H1 (cell line): Measurements from ENCODE around the gene ANXA1. TPM values are rescaled to one million over a fixed set of nuclear protein-coding genes. Genes with fewer than 3 reads are reported as not detected.

Source experiments
- CTCF ChIA-PET: fragments of 300-600 bp; sonication (Branson Sonifier 250); formaldehyde crosslinking; loops from one replicate; lab custom pipeline; 2021; ENCODE audit not compliant: partially characterized antibody; lab: Charles Lee
- POLR2A ChIA-PET: fragments of 300-600 bp; sonication (Branson Sonifier 250); formaldehyde crosslinking; loops from one replicate; lab custom pipeline; 2021; ENCODE audit warnings: inconsistent platforms; ENCODE audit not compliant: partially characterized antibody; lab: Charles Lee
- DNase-seq, 2 experiments: peaks; one replicate each; pipeline versions ENCODE4 v3.0.0 to v3.0.0-alpha.2; 2010 to 2022; ENCODE audit warnings: low spot score in 2 of 2, low read depth in 1 of 2, mixed read lengths in 1 of 2
- FAIRE-seq: peaks from 2 replicates; lab custom pipeline; 2011; peaks lifted over from hg19 to GRCh38; lab: Jason Lieb, UNC
- H2AFZ ChIP-seq: 2 replicates; pipeline ENCODE4 v1.8.1; 2012; ENCODE audit warnings: low read length, inconsistent platforms
- H2AK5ac ChIP-seq: 2 replicates; pipeline ENCODE4 v1.6.1; 2013; ENCODE audit warnings: low read depth, low read length
- H2BK120ac ChIP-seq: replicated peaks from 2 replicates; pipeline ENCODE3; 2013; ENCODE audit warnings: low read depth, low read length, inconsistent platforms
- H2BK12ac ChIP-seq: 2 replicates; pipeline ENCODE4 v1.6.1; 2013; ENCODE audit warnings: low read depth, low read length
- H2BK15ac ChIP-seq: 2 replicates; pipeline ENCODE4 v1.6.1; 2013; ENCODE audit warnings: low read length
- H2BK20ac ChIP-seq: 2 replicates; pipeline ENCODE4 v1.6.1; 2013; ENCODE audit warnings: low read length
- H2BK5ac ChIP-seq: 2 replicates; pipeline ENCODE4 v1.6.1; 2013; ENCODE audit warnings: low read depth, low read length
- H3K14ac ChIP-seq: 2 replicates; pipeline ENCODE4 v1.6.1; 2013; ENCODE audit warnings: inconsistent platforms; ENCODE audit not compliant: insufficient read length
- H3K18ac ChIP-seq: 2 replicates; pipeline ENCODE4 v1.6.1; 2013; ENCODE audit warnings: low read length; ENCODE audit errors: extremely low read depth
- H3K23ac ChIP-seq: 2 replicates; pipeline ENCODE4 v1.6.1; 2013; ENCODE audit warnings: inconsistent platforms; ENCODE audit not compliant: insufficient read length
- H3K23me2 ChIP-seq: 2 replicates; pipeline ENCODE4 v1.6.1; 2013; ENCODE audit warnings: low read depth, low read length
- H3K27ac ChIP-seq: 2 replicates; pipeline ENCODE4 v1.6.1; 2011; ENCODE audit warnings: low read depth, low read length, inconsistent platforms
- H3K27me3 ChIP-seq, 4 experiments: replicated peaks in 1 of 4; 1 replicate in 1 of 4; 2 replicates in 3 of 4; pipeline versions ENCODE4 v1.6.1 to v1.8.1; 2011 to 2013; ENCODE audit warnings: low read length in 3 of 4, mild to moderate bottlenecking in 3 of 4, inconsistent platforms in 2 of 4, mixed read lengths in 2 of 4, moderate library complexity in 1 of 4; ENCODE audit not compliant: control insufficient read depth in 3 of 4, insufficient read depth in 3 of 4; ENCODE audit errors: extremely low read depth in 1 of 4
- H3K36me3 ChIP-seq, 4 experiments: 2 replicates each; pipeline versions ENCODE4 v1.6.1 to v1.8.1; 2011 to 2013; ENCODE audit warnings: mild to moderate bottlenecking in 4 of 4, low read length in 3 of 4, moderate library complexity in 2 of 4, control low read depth in 1 of 4, inconsistent platforms in 1 of 4; ENCODE audit not compliant: insufficient read depth in 4 of 4, control insufficient read depth in 2 of 4
- H3K4ac ChIP-seq: replicated peaks from 2 replicates; pipeline ENCODE3; 2013; ENCODE audit warnings: low read length, low read depth, mixed read lengths, inconsistent platforms; ENCODE audit not compliant: insufficient read length
- H3K4me1 ChIP-seq, 4 experiments: replicated peaks in 1 of 4; 1 replicate in 1 of 4; 2 replicates in 3 of 4; pipeline versions ENCODE4 v1.6.1 to v1.8.1; 2011 to 2013; ENCODE audit warnings: low read length in 3 of 4, inconsistent platforms in 2 of 4, mixed read lengths in 1 of 4; ENCODE audit not compliant: insufficient read depth in 4 of 4, control insufficient read depth in 3 of 4
- H3K4me2 ChIP-seq, 2 experiments: 2 replicates each; pipeline versions ENCODE4 v1.6.1 to v1.8.1; 2011 to 2013; ENCODE audit warnings: low read depth in 2 of 2, low read length in 2 of 2, control low read depth in 1 of 2, inconsistent platforms in 1 of 2, mild to moderate bottlenecking in 1 of 2; ENCODE audit not compliant: insufficient read depth in 1 of 2
- H3K4me3 ChIP-seq, 4 experiments: fragments of 200-600, 300-600 bp in 1 of 4; sonication (generic), shearing (Covaris generic), sonication (Bioruptor Twin) in 1 of 4; 2 replicates each; pipeline versions ENCODE4 v1.5.1 to v1.8.1; 2011 to 2016; ENCODE audit warnings: low read length in 4 of 4, low read depth in 3 of 4, control low read depth in 2 of 4, inconsistent platforms in 2 of 4, mild to moderate bottlenecking in 2 of 4, mixed read lengths in 1 of 4, moderate library complexity in 1 of 4; ENCODE audit not compliant: insufficient read depth in 2 of 4; ENCODE audit errors: extremely low read depth in 1 of 4
- H3K56ac ChIP-seq: replicated peaks from 2 replicates; pipeline ENCODE3; 2013; ENCODE audit warnings: low read depth, mild to moderate bottlenecking, mixed read lengths, low read length, inconsistent platforms; ENCODE audit not compliant: insufficient read length
- H3K79me1 ChIP-seq: 2 replicates; pipeline ENCODE4 v1.6.1; 2013; ENCODE audit warnings: low read depth, low read length, control low read depth
- H3K79me2 ChIP-seq, 2 experiments: 2 replicates each; pipeline versions ENCODE4 v1.6.1 to v1.8.1; 2012 to 2013; ENCODE audit warnings: low read length in 2 of 2, mild to moderate bottlenecking in 2 of 2, inconsistent platforms in 1 of 2; ENCODE audit not compliant: insufficient read depth in 2 of 2, control insufficient read depth in 1 of 2
- H3K9ac ChIP-seq, 4 experiments: replicated peaks in 1 of 4; 1 replicate in 1 of 4; 2 replicates in 3 of 4; pipeline versions ENCODE4 v1.6.1 to v1.8.1; 2011 to 2013; ENCODE audit warnings: low read depth in 3 of 4, low read length in 3 of 4, control low read depth in 2 of 4, mild to moderate bottlenecking in 2 of 4, moderate library complexity in 2 of 4, inconsistent platforms in 1 of 4; ENCODE audit errors: extremely low read depth in 1 of 4
- H3K9me3 ChIP-seq, 2 experiments: 2 replicates each; pipeline versions ENCODE4 v1.6.1 to v1.8.1; 2012 to 2013; ENCODE audit warnings: mild to moderate bottlenecking in 2 of 2, moderate library complexity in 2 of 2, control low read depth in 1 of 2, inconsistent platforms in 1 of 2, low read depth in 1 of 2, low read length in 1 of 2, mixed read lengths in 1 of 2; ENCODE audit not compliant: insufficient read depth in 2 of 2
- H4K20me1 ChIP-seq, 2 experiments: replicated peaks in 1 of 2; 2 replicates each; pipeline versions ENCODE3 to v1.8.1; 2011 to 2013; ENCODE audit warnings: inconsistent platforms in 2 of 2, low read length in 2 of 2, mild to moderate bottlenecking in 1 of 2; ENCODE audit not compliant: insufficient read depth in 2 of 2, control insufficient read depth in 1 of 2
- H4K5ac ChIP-seq: 2 replicates; pipeline ENCODE4 v1.6.1; 2013; ENCODE audit warnings: low read length, low read depth, mixed read lengths, inconsistent platforms; ENCODE audit not compliant: insufficient read length
- H4K8ac ChIP-seq: 2 replicates; pipeline ENCODE4 v1.8.0; 2013; ENCODE audit warnings: mild to moderate bottlenecking, moderate library complexity, low read length, inconsistent platforms; ENCODE audit not compliant: insufficient read depth; ENCODE audit errors: extremely low read depth
- H4K91ac ChIP-seq: replicated peaks from 2 replicates; pipeline ENCODE3; 2013; ENCODE audit warnings: low read length, mixed read lengths, inconsistent platforms; ENCODE audit not compliant: insufficient read length
- CEBPB ChIP-seq: IDR thresholded peaks from 2 replicates; pipeline ENCODE4 v1.6.1; 2012; ENCODE audit warnings: low read depth, low read length
- CHD1 ChIP-seq: IDR thresholded peaks from 2 replicates; pipeline ENCODE4 v1.6.1; 2012; ENCODE audit warnings: low read depth, low read length, improper control_type of control experiment
- CHD2 ChIP-seq: IDR thresholded peaks from 2 replicates; pipeline ENCODE4 v1.6.1; 2012; ENCODE audit warnings: low read length, improper control_type of control experiment
- EZH2 ChIP-seq: fragments of 200-600 bp; sonication (generic); IDR thresholded peaks from 2 replicates; pipeline ENCODE4 v1.7.1; 2012; ENCODE audit warnings: low read depth, mild to moderate bottlenecking, moderate library complexity, low read length, inconsistent platforms; ENCODE audit not compliant: severe bottlenecking
- HDAC6 ChIP-seq: IDR thresholded peaks from one replicate; pipeline ENCODE4 v1.7.1; 2012; ENCODE audit warnings: low read depth, mild to moderate bottlenecking, inconsistent platforms, low read length, moderate library complexity
- PHF8 ChIP-seq: fragments of 200-600 bp; sonication (generic); conservative IDR thresholded peaks from 2 replicates; pipeline ENCODE4 v1.7.1; 2012; ENCODE audit warnings: low read depth, mild to moderate bottlenecking, inconsistent platforms, low read length, moderate library complexity
- POLR2A ChIP-seq, 2 experiments: IDR thresholded peaks; 1 replicate in 1 of 2; 2 replicates in 1 of 2; pipeline ENCODE4 v1.6.1; 2011; ENCODE audit warnings: low read depth in 2 of 2, low read length in 2 of 2, mild to moderate bottlenecking in 2 of 2; ENCODE audit errors: control extremely low read depth in 1 of 2
- POLR2AphosphoS5 ChIP-seq: IDR thresholded peaks from 2 replicates; pipeline ENCODE4 v1.6.1; 2011; ENCODE audit warnings: low read depth, low read length
- POU5F1 ChIP-seq: IDR thresholded peaks from 2 replicates; pipeline ENCODE4 v1.6.1; 2011; ENCODE audit warnings: low read depth, mild to moderate bottlenecking, low read length, moderate library complexity
- SP4 ChIP-seq: IDR thresholded peaks from 2 replicates; pipeline ENCODE4 v1.6.1; 2012; ENCODE audit warnings: low read length, inconsistent platforms
- TBP ChIP-seq: IDR thresholded peaks from 2 replicates; pipeline ENCODE4 v1.6.1; 2011; ENCODE audit warnings: low read depth, low read length, improper control_type of control experiment
- WGBS, 2 experiments: shearing (Covaris generic) in 1 of 2; methylation state at CpG; one replicate each; pipeline versions ENCODE4 v1.1.6 to v1.1.7; 2013 to 2015; ENCODE audit warnings: low lambda C conversion rate in 2 of 2, mixed read lengths in 2 of 2, inconsistent platforms in 1 of 2, low coverage in 1 of 2, missing lambda C conversion rate in 1 of 2; ENCODE audit not compliant: insufficient replicate concordance in 2 of 2, insufficient coverage in 1 of 2, insufficient read length in 1 of 2; ENCODE audit errors: extremely low coverage in 1 of 2, missing lambda C conversion rate in 1 of 2; 5-methylcytosine and 5-hydroxymethylcytosine counted together
- polyA plus RNA-seq, 7 experiments: library from polyadenylated mRNA; depleted of rRNA in 3 of 7; stranded (reverse) in 5 of 7; unstranded in 2 of 7; fragments of >200 nt in 5 of 7; fragments of 200-250 nt in 2 of 7; gene quantifications; 1 replicate in 5 of 7; 2 replicates in 1 of 7; 4 replicates in 1 of 7; pipeline versions ENCODE4 v1.2.1 to v1.2.3, GENCODE V29; 2011 to 2013; ENCODE audit warnings: missing spikeins in 2 of 7, mixed read lengths in 2 of 7
- total RNA-seq: library from RNA; stranded (reverse); fragmentation: NEBNext Ultra II Directional; extraction: Animal tissue kit (Norgen Biotek cat#: 25700); gene quantifications from 2 replicates; pipeline ENCODE4 v1.2.1, GENCODE V29; 2021
- TF ChIP-seq, protein P1 (sequence below): IDR thresholded peaks from 2 replicates; pipeline ENCODE4 v1.6.1; 2011; ENCODE audit warnings: low read depth, mild to moderate bottlenecking, low read length; ENCODE audit not compliant: insufficient read depth
- TF ChIP-seq, protein P2 (sequence below): IDR thresholded peaks from 2 replicates; pipeline ENCODE4 v1.6.1; 2011; ENCODE audit warnings: low read length, improper control_type of control experiment

ANXA1 gene
- total and polyA plus RNA-seq, 2 of the 8 experiments (the other 6 are each of a cell fraction or from before 2014, with no cell fraction given): 0.71 to 5.7 TPM

DNA sequence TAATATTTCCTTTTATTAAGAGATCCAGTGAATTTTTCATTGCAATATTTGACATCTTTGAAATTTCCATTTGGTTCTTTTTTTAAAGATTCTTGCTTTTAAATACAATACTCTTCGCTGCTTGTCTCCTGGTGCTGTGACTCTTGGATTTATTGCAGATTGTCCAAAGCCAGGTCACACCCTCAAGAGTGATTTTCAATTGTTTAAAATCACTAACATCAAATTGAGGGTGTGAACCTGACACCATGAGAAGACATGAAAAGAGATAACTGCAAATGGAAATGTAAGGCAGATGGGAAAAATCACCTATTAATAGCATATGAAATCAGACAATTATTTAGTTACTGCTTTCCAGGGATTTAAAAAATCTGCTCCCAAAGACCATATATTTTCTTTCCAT lies 42.6 kb downstream of the ANXA1 start:
- H3K4me2 ChIP-seq: no peak overlapping the region
- no peak overlapping the region for H4K91ac ChIP-seq
- DNase-seq (no peak), FAIRE-seq (no peak)
- no peak overlapping the region for H2BK12ac ChIP-seq
- H2BK20ac ChIP-seq: no peak overlapping the region
- no peak overlapping the region for H2BK15ac ChIP-seq
- no peak overlapping the region for H3K4ac ChIP-seq
- no peak overlapping the region for H3K27ac ChIP-seq
- no peak overlapping the region for H3K18ac ChIP-seq
- WGBS, 2 experiments: 100% methylated on average over 1 of the region's 1 CpG; no CpG with 5 or more reads in 1 of the 2 experiments
- H2AFZ ChIP-seq: no peak overlapping the region
- H3K4me3 ChIP-seq: no peak overlapping the region
- TF ChIP-seq CEBPB (no peak), TBP (no peak), CHD2 (no peak), EZH2 (no peak), POLR2AphosphoS5 (no peak), HDAC6 (no peak), CHD1 (no peak), PHF8 (no peak), SP4 (no peak), POLR2A (IDR thresholded peaks at IDR 0.05; ENCODE audit: control extremely low read depth in 1 of 2, low read depth in 2 of 2, low read length in 2 of 2) (no peak), POU5F1 (no peak)
- TF ChIP-seq, protein P1, sequence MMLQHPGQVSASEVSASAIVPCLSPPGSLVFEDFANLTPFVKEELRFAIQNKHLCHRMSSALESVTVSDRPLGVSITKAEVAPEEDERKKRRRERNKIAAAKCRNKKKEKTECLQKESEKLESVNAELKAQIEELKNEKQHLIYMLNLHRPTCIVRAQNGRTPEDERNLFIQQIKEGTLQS: no peak
- TF ChIP-seq, protein P2, sequence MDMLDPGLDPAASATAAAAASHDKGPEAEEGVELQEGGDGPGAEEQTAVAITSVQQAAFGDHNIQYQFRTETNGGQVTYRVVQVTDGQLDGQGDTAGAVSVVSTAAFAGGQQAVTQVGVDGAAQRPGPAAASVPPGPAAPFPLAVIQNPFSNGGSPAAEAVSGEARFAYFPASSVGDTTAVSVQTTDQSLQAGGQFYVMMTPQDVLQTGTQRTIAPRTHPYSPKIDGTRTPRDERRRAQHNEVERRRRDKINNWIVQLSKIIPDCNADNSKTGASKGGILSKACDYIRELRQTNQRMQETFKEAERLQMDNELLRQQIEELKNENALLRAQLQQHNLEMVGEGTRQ: no peak
- H3K14ac ChIP-seq: no peak overlapping the region
- H3K36me3 ChIP-seq: no peaks in the 10 kb centered on the region
- H4K5ac ChIP-seq: no peak overlapping the region
- H2BK5ac ChIP-seq: no peak overlapping the region
- no peak overlapping the region for H3K23ac ChIP-seq
- ChIA-PET POLR2A (no interaction called here), CTCF (no interaction called here)
- no peaks in the 10 kb centered on the region for H4K20me1 ChIP-seq
- no peak overlapping the region for H2BK120ac ChIP-seq
- H3K9ac ChIP-seq: no peak overlapping the region
- no peaks in the 10 kb centered on the region for H3K9me3 ChIP-seq
- H2AK5ac ChIP-seq: no peak overlapping the region
- H3K56ac ChIP-seq: no peak overlapping the region
- no peaks in the 10 kb centered on the region for H3K79me1 ChIP-seq
- no peaks in the 10 kb centered on the region for H3K23me2 ChIP-seq
- no peaks in the 10 kb centered on the region for H3K79me2 ChIP-seq
- no peaks in the 10 kb centered on the region for H3K4me1 ChIP-seq
- no peak overlapping the region for H4K8ac ChIP-seq
- no peaks in the 10 kb centered on the region; a peak in 1 of 7 replicates for H3K27me3 ChIP-seq
